Measurements from ENCODE around the gene GID8.

GID8 gene

GRCh38 chr20:62967149-62967501 is 29.2 kb downstream of the GID8 start:
- Histone ChIP-seq H3K27ac (no peak overlapping the region), H3K4me3 (no peak overlapping the region)
- TF ChIP-seq CTCF (IDR thresholded peaks at IDR 0.05), result no peak
- no peak for DNase-seq (ENCODE audit: low spot score)

GRCh38 chr20:62967628-62968351 is 29.8 kb downstream of the GID8 start:
- H3K4me3 ChIP-seq, result no peak overlapping the region
- TF ChIP-seq CTCF (IDR thresholded peaks at IDR 0.05), result no peak
- DNase-seq (ENCODE audit: low spot score), result no peak
- H3K27ac ChIP-seq, result no peak overlapping the region

- no peak for DNase-seq (ENCODE audit: low spot score)
- H3K27ac ChIP-seq, result no peak overlapping the region
These were observed 30.6 kb downstream of the GID8 start for GRCh38 chr20:62968378-62969178.

GRCh38 chr20:62969179-62969760 is 31.3 kb downstream of the GID8 start:
- no peak overlapping the region for H3K4me3 ChIP-seq
- TF ChIP-seq CTCF (IDR thresholded peaks at IDR 0.05), result no peak
- no peak overlapping the region for H3K27ac ChIP-seq
- DNase-seq (ENCODE audit: low spot score), result no peak

More at GRCh38 chr20:62968378-62969178, 30.6 kb downstream of the GID8 start:
- no peak for TF ChIP-seq CTCF (IDR thresholded peaks at IDR 0.05)
- no peak overlapping the region for H3K4me3 ChIP-seq

GRCh38 chr20:62969939-62970306 is 32.0 kb downstream of the GID8 start:
- Histone ChIP-seq H3K4me3 (no peak overlapping the region), H3K27ac (no peak overlapping the region)
- DNase-seq (ENCODE audit: low spot score), result no peak
- TF ChIP-seq CTCF (IDR thresholded peaks at IDR 0.05), result no peak

GRCh38 chr20:62970307-62971210 is 32.6 kb downstream of the GID8 start:
- no peak overlapping the region for H3K4me3 ChIP-seq

More at GRCh38 chr20:62970307-62971210, 32.6 kb downstream of the GID8 start:
- no peak overlapping the region for H3K27ac ChIP-seq
- no peak for TF ChIP-seq CTCF (IDR thresholded peaks at IDR 0.05)
- DNase-seq (ENCODE audit: low spot score), result no peak
